GM21786 (cell line): ENCODE results near the gene RGS19.
"Not testable (repeated sequence)": the region's sequence is repeated elsewhere in the genome, so short reads cannot be mapped to it uniquely, and the experiment has no call there.

Experiments used
- ATAC-seq: cut with Tn5 transposase; IDR thresholded peaks from one replicate; pipeline ENCODE4 v1.9.1; 2021; ENCODE audit not compliant: unreplicated experiment

The RGS19 gene

GRCh38 chr20:64095455-64095854, 16.1 kb upstream of the RGS19 start:
- no peak for ATAC-seq

- ATAC-seq: no peak
These were observed 13.7 kb upstream of the RGS19 start for GRCh38 chr20:64093013-64093503.

GRCh38 chr20:64092258-64093012, 13.1 kb upstream of the RGS19 start:
- ATAC-seq: no peak

DNA sequence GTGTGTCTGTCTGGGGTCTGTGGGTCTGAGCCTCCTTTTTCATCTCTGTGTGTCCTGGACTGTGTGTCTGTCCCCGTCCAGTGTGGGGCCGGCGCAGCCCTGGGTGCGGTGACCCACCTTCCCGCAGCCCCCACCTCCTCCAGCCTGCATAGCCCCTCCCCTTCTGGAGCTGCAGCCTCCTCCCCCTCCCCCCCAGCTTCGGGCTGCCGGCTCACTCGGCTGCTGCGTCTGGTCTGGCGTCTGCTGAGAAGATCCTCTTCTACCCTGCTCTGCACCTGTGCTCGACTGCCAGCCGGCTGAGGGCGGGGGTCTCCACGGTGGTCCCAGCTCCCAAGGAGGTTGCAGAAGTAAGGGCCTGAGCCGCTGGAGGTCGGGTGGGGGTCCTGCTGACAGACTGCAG, 12.5 kb upstream of the RGS19 start:
- ATAC-seq: no peak

- no peak for ATAC-seq
These were observed 12.0 kb upstream of the RGS19 start for GRCh38 chr20:64091340-64091739.

GRCh38 chr20:64090165-64090564, 10.8 kb upstream of the RGS19 start:
- no peak for ATAC-seq

DNA sequence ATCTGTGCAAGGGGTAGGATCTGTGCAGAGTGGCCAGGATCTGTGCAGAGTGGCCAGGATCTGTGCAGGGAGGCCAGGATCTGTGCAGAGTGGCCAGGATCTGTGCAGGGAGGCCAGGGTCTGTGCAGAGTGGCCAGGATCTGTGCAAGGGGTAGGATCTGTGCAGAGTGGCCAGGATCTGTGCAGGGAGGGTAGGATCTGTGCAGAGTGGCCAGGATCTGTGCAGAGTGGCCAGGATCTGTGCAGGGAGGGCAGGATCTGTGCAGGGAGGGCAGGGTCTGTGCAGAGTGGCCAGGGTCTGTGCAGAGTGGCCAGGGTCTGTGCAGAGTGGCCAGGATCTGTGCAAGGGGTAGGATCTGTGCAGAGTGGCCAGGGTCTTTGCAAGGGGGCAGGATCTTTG, 9.3 kb upstream of the RGS19 start:
- not testable (repeated sequence) for ATAC-seq

DNA sequence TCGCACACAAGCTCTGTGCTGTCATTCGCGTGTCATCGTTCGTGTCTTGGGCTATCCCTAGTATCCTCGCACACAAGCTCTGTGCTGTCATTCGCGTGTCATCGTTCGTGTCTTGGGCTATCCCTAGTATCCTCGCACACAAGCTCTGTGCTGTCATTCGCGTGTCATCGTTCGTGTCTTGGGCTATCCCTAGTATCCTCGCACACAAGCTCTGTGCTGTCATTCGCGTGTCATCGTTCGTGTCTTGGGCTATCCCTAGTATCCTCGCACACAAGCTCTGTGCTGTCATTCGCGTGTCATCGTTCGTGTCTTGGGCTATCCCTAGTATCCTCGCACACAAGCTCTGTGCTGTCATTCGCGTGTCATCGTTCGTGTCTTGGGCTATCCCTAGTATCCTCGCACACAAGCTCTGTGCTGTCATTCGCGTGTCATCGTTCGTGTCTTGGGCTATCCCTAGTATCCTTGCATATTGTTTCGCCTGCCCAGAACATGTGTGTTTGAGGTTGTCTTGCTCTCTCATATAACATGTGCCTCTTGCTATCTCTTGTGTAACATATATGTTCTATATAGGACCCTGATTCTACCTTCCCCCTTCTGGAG, 8.0 kb upstream of the RGS19 start:
- ATAC-seq: not testable (repeated sequence)

DNA sequence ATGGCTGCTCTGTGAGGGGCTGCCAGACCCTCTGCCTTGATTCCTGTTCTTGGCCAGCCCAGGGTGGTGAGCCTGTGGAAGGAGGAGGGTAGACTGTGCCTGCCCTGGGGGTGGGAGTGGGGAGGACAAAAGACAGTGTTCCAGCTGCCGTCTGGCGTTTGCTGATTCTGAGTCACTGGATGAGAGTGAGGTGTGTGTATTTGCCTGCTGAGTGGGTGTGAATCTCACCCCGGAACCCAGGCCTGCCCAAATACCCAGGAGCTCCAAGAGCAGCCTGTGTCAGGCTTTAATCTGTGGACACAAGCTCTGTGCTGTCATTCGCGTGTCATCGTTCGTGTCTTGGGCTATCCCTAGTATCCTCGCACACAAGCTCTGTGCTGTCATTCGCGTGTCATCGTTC, 7.5 kb upstream of the RGS19 start:
- no peak for ATAC-seq

DNA sequence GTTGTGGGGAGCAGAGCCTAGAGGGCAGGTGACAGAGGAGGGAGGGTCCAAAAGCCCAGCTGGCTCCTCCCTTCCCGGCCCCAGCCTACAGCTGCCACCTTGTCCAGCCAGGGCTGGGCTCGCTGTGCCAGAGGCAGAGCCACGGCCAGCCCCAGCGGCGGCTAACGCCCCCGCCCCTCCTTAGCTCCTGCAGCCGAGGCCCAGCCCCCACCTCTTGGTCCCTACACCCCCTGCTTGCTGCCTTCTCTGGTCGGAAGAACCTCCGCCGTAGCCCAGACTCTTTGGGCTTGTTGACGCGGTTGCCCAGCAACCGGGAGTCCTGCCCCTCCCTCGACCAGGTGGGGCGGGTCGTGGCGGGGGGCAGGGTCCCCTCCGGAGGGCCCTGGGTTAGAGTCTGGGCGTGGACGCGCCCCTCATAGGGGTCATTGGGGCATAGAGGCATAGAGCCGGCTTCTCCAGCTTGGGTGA, 5.4 kb upstream of the RGS19 start:
- ATAC-seq: no peak

GRCh38 chr20:64083804-64084684, 4.7 kb upstream of the RGS19 start, which contains the start of gene LKAAEAR1:
Gene LKAAEAR1, minus strand, starts transcription at chr20:64084398. Its CDS starts 179 bp downstream, at chr20:64084219.
- ATAC-seq: no peak

GRCh38 chr20:64083378-64083803, 4.1 kb upstream of the RGS19 start:
- no peak for ATAC-seq

GRCh38 chr20:64082820-64083377, 3.6 kb upstream of the RGS19 start:
- no peak for ATAC-seq

DNA sequence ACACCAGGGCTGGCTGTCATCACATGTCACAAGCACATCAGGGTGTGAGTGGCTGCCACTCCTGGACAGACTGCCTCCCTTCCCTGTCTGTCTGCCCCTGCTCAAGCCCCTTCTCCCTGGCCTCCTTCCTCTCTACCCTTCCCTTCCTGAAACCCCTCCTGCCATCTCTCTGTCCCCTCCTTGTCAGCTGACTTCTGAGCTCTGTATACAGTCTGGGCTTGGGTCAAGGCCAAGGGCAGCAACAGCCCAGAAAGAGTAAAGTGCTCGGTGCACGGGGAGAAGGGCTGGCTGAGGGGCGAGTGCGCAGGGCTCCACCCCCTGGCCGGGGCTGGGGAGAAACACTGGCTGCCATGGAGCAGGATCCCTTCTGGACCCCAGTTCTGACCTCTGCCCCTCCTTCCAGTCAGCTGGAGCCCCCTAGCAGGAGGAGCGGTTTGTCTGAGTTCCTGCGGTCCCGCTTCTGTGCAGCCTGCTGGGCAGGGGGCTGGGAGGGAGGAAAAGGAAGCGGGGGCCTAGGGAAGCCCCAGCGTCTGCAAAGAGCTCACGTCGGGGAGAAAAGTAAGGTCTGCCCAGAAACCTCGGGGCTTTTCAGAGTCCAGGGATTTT, 2.9 kb upstream of the RGS19 start:
- no peak for ATAC-seq

DNA sequence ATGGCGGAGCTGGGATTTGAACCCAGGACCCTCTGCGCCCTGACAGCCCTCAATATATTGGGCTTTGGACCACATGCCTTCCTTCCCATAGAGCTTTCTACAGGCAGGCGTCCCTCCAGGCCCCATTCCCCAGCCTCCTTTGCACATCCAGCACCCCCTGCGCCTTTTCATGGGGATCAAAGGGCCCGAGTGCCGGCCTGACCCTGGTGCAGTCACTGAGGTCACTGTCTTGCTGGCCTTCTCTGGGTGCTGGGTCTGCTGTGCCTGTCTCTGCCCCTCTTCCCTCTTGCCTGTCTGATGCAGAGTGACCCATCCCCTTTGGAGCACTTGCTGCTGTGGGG, 2.3 kb upstream of the RGS19 start:
- ATAC-seq: no peak

GRCh38 chr20:64080813-64081623, 1.7 kb upstream of the RGS19 start:
- no peak for ATAC-seq

- ATAC-seq: no peak
These were observed 895 bp upstream of the RGS19 start, which contains the start of gene OPRL1 for GRCh38 chr20:64080013-64080812. Gene OPRL1, plus strand, starts transcription at chr20:64080082. Its CDS starts 12,639 bp downstream, at chr20:64092721.

DNA sequence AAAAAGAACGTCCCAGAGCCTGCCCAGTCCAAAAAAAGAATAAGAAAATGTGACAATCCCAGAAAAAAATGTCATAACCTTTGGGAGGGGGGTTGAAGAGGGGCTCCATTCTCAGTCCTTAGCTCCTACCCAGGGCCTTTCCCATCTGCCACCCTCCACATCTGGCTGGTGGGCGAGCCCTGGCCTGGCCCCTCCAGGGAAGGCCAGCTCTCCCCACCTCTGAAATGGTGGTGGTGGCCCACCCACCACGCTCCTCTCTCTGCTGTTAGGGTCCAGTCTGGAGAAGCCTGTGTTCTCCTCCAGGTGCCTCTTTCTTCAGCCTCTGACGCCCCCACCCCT, 415 bp downstream of the RGS19 start:
- ATAC-seq: no peak
